Activated T-helper 9 cell treated with anti-CD3 and anti-CD28 coated beads, Interleukin-2, amount 50 U/mL, for 16 hours (primary cell): Measurements from ENCODE around the gene IRF9.

ENCODE experiments used
- DNase-seq: peaks from one replicate; pipeline ENCODE4 v3.0.0-alpha.2; 2020; ENCODE audit warnings: low read depth

Gene IRF9

DNA sequence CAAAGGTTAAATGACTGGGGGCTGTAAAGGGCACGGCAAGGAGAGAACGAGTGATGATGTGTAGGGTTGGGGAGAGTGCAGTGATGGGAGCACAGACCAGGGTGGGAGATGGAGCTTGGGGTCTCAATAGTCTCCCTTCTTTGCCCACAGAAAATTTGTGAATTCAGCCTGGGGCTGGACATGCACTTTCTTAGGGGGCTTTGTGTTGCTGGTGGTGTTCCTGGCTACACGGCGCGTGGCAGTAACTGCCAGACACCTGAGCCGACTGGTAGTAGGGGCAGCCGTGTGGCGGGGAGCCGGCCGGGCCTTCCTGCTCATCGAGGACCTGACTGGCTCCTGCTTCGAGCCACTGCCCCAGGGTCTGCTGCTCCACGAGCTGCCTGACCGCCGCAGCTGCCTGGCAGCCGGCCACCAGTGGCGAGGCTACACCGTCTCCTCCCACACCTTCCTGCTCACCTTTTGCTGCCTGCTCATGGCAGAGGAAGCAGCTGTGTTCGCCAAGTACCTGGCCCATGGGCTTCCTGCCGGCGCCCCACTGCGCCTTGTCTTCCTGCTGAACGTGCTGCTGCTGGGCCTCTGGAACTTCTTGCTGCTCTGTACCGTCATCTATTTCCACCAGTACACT, 28.9 kb upstream of the IRF9 start:
- no peak for DNase-seq

DNA sequence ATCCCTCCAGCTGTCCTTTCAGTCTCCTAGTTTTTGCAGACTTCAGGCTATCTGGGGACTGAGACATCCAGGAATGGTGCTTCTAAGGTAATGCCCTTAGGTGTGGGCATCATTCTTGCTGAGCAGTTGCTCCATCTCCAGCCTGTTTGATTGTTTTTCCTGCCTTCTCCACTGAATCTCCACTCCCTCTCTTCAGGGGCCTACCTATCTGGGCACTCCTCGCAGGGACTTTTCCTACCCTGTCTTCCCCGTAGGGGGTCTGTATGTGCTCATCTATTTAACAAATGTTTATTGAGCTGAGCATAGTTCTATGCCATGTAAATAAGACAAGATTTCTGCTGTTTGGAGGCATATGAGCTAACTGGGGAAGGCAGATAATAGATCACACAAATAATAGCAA, 28.1 kb upstream of the IRF9 start:
- DNase-seq, result no peak

DNA sequence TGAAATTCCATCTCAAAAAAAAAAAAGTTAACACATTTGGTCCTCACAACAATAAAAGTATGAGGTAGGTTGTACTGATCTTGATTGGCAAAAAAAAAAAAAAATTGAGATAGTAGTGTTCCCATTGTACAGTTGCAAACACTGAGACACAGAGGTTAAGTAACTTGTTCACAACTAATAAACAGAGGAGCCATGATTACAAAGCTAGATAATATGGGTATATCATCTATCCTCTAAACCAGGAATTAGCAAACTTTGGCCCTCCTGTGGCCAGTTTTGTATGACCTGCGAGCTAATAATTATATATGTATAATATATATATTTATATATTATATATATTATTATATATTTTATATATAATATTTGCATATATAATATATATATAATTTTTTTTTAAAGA, 27.3 kb upstream of the IRF9 start:
- DNase-seq, result no peak

DNA sequence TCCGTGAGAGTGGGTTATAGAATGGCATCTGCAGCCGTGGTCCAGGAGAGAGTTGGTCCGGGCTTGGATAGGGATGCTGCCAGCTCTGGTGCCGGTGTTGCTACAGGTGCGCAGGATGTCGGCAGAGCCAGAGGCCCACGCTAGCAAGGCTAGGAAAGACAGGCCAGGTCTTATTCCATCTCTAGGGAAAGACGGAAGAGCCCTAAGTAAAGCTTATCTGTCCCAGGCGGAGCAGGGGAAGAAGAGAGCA, 25.6 kb upstream of the IRF9 start:
- no peak for DNase-seq

DNA sequence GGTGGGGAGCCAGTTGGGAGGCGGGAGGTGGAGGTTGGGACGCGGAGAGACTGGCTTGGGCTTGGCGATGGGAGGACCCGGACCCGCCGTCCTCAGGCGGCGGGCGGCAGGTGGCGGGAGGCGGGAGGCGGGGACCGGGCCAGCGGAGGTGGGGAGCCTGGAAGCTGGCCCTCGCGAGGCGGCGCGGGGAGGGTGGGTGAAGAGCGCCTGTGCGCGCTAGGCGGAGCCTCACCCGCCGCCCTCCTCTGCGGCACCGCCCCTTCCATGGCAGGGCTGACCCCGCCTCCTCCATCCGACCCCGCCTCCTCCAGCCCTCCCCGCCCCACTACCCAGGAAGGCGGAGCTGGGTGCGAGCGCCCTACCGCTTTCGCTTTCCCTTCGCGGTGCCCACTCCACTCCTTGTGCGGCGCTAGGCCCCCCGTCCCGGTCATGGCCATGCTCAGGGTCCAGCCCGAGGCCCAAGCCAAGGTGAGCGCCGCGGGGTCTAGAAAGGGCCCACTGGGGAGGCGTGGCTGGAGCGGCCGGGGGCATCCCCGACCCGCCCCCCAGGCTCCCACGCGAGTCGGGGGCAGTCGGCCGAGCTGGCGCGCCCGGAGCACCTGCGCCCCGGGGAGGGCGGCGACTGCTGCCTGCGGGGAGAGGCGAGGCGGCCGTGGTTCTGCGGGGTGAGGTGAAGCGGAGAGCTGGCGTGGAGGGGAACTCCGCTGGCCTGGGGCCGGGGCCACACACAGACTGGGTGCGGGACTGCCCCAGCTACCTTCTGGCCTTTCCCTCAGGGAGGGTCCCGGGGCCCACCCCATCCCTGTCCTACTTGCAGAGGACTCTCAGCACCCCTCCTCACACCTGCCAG, 25.0 kb upstream of the IRF9 start, which contains the start of gene PSME1:
TSS of gene PSME1 (plus strand) at position 361 of the 850 bp plus-strand sequence. CDS start at position 430, 69 bp downstream.
- peak; percentile 91 for DNase-seq

DNA sequence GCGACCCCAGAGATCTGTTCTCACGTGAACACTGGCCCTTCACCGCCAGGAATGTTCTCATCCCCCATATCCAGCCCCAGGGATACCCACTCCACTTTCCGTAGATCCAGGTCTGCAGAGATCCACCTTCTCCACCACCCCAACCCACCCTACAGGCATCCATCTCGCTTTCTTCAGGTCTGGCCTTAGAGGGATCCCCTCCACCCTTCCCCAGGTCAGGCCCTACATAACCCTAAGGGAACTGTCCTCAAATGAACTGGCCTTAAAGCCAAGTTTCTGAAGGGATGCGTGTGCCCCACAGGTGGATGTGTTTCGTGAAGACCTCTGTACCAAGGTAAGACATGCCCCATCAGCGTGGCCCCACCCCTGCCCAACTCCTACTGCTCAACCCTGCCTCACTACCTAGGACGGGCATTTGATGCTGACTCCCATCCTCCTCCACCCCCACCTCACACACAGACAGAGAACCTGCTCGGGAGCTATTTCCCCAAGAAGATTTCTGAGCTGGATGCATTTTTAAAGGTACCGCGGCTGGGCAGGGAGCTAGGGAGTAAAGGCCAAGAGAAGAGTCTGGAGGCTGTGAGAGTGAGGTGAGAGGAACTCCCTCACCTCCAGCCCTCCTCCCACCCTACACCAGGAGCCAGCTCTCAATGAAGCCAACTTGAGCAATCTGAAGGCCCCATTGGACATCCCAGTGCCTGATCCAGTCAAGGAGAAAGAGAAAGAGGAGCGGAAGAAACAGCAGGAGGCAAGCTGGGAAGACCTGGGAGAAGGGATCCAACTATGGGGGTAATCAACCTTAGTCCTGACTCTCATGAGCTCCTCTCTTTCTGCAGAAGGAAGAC, 24.2 kb upstream of the IRF9 start:
- DNase-seq, result no peak

DNA sequence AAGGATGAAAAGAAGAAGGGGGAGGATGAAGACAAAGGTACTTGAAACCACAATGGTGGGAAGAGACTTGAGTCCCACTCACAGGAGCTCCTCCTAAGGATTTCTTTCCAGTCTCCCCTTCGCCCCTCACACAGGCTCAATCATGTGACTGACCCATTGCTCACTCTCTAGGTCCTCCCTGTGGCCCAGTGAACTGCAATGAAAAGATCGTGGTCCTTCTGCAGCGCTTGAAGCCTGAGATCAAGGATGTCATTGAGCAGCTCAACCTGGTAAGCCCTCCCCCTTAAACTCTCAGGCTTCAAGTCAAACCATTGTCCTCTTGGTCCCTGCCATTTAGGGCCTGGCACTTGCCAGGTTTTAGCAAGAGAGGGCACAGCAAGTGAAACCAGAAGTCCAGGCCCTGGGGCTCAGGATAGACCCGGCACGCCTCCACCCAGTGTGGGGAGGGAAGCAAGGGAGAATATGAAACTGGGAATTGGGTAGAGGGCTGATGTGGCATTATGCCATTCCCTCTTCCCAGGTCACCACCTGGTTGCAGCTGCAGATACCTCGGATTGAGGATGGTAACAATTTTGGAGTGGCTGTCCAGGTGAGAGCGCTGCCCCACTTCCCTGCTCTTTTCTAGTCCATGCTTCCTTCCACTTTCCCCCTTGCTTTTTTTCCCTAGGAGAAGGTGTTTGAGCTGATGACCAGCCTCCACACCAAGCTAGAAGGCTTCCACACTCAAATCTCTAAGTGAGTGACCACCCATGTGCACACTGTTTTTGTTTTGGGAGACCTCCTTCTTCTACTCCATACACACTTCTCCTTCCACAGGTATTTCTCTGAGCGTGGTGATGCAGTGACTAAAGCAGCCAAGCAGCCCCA, 23.3 kb upstream of the IRF9 start:
- DNase-seq, result no peak

DNA sequence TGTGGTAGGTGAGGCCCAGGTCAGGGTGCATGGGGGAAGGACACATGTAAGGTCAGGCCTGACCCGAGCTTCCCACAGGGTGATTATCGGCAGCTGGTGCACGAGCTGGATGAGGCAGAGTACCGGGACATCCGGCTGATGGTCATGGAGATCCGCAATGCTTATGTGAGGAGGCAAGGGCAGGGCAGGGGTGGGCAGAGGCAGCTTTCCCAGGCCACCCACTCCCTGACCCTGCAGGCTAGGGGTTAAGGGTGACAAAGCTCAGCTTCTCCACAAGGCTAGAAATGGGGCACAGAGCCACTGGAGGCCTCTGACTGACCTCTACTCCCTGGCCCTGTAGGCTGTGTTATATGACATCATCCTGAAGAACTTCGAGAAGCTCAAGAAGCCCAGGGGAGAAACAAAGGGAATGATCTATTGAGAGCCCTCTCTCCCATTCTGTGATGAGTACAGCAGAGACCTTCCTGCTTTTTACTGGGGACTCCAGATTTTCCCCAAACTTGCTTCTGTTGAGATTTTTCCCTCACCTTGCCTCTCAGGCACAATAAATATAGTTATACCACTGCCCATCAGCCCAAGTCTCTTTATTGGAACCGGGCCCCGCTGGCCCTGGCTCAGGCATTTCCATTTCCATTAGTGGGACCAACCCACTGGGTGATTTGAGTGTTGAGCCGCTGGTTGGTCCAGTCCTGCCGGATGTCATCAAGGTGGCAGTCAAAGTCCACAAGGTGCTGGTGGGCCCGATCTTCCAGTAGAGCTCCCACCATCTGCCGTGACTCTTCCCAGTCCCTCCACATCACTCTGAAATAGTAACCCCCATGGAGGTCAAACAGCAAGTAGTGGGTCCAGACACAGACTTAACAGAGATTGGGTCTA, 22.4 kb upstream of the IRF9 start:
- no peak for DNase-seq

DNA sequence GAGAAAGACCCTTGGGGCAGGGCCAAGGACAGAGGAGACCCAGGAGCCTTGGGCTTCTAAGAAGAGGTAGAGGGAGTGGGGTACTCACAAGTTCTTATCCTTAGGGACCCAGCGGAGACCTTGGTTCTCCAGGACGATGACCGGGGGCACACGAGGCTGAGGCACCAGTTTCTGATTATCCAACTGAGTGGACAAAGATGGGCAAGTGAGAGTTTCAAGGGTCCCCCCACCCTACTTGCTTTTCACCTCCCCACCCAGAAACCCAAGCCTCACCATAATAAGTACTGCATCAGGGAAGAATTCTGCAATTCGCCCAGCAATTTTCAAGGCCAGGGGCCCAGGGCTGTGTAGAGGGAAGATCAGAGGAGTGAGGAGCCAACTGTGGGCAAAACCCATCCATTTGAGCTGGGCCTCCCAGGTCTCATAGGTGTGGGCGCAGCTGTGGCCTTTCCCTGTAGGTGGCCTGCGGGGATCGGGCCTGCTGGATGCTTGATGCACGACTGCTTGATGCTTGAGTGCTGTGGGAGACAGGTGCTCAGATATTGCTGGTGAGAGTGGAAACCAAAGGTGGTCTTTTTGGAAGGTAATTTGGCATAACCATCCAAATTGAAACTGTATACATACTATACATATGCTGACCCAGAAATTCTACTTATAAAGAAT, 21.7 kb upstream of the IRF9 start:
- DNase-seq, result no peak

DNA sequence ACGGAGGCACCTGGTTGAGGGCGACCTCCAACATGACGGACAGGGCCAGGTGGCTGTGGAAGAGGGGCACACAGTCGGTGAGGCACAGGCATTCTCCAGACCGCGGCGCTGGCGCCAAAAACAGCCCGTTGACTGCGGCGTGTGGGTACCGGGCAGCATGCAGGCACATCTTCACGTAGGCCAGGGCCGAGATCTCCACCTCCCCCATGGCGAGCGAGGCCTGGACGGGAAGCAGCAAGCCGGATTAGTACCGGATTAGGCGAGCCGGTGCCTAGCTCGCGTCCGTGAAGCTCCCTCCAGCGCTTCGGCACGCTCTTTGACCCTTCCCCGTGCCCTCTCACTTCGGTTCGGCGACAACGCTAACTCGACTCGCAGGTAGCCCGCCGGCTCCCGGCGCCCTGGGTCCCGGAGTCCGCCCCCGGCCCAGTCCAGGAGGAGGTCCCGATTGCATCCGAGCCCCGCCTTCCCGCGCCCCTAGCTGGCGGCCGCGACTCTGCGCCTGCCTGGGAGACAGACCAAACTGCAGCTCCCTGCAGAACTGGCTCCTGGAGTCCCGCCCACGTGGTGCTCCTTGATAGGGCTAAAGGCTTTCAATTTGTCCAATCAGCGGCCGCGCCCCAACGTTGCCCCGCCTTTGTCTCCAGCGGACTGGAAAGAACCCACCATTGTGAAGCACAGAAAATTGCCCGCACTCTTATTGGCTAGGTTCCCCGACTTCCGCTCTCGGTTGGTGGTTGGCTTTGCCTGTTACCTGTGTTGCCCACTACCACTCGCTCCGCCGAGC, 19.8 kb upstream of the IRF9 start, which contains the start of gene EMC9:
TSS of gene EMC9 (minus strand) at position 495 of the 784 bp plus-strand sequence. CDS start at position 208, 287 bp downstream.
- DNase-seq, result peak; percentile 99

DNA sequence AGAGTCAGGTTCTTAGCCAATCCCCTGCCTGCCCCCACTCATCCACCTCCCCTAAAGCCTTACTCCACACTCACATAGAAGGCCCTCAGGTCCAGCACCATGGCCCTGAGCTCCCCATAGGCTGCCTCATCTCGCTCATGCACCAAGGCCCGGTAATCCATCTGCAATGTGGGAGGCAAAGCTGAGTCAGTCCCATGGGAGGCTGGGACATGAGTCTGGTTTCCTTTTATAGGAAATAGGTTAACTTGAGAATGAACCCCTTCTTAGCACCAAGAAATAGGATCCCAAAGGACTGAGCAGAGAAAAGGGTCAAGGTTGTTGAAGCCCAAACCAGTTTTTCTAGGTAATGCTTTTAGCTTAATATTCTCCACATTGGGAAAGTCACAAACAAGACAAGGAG, 17.6 kb upstream of the IRF9 start:
- no peak for DNase-seq

DNA sequence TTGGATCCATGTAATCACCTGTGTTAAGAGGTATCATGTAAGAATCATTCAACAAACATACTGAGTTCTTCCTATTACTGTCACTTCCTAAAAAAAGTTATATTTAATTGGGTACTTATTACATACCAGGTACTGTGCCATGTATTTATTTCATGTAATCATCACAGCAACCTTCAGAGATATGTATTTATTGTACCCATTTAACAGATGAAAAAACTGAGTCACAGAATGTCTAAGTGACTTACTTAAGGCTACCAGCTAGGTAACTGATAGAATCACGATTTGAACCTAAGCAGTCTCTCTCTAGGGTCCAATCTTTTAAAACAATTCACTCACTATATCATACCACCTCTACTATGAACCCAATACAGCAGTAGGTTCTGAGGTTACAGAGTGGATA, 16.6 kb upstream of the IRF9 start:
- DNase-seq, result no peak

DNA sequence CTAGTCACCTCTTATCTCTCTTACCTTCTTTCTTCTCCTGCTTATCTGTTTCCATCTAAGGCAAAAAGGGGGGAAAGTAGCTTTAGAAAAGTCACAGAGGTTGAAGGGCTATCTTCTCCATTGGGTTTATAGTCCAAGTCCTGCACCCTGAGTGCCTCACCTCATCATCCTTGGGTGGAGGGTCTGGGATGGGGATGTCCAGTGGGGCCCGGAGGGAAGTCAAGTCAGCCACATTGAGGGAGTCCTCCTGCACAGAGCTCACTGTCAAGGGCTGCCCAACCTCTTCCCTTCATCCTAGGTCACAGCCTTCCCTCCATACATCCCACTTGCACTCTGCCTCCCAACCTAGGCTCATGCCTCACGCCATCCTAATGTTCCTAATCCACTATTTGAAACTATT, 15.8 kb upstream of the IRF9 start:
- DNase-seq, result no peak

DNA sequence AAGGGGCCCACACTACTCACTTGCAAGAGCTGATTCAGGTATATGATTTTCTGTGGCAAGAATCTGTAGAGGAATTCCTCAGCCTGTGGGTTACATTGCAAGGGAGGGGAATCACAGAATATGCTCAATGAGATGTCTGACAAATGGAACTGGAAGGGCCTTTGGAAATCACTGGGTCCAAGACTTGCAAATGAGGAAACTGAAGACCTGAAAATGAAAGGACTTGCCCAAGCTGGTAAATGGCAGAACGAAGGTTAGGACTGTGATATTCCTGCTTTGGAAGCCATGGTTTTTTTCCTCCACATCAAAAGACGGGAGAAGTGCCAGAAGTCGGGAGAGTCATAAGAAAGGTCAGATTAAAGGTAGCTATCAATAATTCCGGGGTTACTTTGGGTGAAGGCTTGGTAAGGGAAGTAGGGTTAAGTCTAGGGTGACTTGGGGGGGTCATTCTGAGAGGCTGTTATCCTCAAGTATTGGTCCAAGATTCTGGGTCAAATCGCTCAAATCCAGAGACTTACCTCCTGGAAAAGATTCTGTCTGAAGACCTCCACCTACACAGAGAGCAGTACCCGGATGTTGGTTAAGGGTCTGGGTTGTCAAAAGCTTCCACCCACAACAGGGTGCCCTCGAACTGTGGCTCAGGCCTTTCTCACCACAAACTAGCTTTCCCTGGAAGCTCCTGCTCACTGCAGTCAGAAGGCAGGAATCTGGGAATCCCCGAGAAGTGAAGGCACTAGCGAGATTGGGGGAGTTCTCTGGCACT, 15.2 kb upstream of the IRF9 start:
- no peak for DNase-seq

DNA sequence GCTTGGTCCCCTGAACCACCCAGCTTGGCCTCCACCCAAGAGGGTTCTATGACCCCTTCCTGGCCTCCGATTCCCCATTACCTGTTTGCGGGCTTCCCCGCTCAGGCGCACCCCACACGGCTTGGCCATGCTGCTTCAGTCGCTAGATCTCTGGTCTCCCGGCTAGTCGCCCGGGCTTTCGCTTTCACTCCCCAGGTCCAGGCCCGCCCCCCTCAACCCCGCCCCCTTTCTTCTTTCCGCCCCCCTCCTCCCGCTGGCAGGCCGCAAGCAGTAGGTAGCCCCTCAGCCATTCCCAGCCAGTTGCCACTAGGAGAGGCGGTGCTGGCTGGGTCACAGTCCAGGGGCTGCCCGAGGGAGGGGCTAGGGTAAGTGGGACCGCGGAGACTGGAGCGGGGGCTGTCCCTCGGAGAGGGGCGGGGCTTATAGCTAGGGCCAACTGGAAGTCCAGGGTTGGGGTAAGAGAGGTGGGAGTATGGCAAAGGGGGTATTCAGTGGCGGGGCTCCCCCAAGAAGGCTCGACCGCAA, 14.6 kb upstream of the IRF9 start, which contains the start of gene PSME2:
TSS of gene PSME2 (minus strand) at position 158 of the 525 bp plus-strand sequence. CDS start at position 129, 29 bp downstream.
- peak; percentile 77 for DNase-seq

DNA sequence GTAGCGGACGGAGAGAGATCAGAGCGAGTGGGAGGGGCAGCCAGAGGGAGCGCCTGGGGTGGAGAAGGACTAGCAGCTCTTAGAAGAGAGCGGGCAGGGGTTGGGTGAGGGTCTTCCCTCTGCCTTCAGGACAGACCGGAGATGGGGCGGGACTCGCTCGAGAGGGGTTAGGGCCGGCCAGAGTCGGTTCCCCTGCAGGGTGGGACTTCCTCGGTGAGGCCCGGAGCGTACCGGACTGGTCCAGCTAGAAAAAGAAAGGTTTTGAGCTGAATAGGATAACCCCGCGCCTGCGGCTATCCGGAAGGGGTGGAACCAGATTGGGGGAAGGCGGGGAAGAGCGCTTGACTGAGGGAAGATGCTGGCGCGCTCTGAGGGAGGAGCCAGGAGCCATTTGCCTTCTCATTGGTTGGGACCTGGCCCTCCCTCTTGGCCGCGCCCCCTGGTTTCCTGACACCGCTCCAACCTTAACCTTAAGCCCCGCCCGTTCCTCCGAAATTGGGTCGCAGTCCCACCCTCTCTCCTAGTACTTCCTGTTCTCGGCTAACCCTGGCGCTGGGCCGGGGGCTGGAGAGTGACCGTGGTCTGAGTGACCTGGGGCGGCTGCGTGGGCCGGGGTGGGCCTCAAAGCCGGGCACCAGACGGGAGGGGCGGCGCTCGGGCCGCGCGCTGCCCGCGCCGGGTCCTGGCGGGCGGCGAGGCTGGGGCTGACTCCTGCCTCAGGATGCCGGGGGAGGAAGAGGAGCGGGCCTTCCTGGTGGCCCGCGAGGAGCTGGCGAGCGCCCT, 13.9 kb upstream of the IRF9 start, which contains the start of gene RNF31:
TSS of gene RNF31 (plus strand) at position 521 of the 783 bp plus-strand sequence. CDS start at position 722, 201 bp downstream.
- peak; percentile 97 for DNase-seq

DNA sequence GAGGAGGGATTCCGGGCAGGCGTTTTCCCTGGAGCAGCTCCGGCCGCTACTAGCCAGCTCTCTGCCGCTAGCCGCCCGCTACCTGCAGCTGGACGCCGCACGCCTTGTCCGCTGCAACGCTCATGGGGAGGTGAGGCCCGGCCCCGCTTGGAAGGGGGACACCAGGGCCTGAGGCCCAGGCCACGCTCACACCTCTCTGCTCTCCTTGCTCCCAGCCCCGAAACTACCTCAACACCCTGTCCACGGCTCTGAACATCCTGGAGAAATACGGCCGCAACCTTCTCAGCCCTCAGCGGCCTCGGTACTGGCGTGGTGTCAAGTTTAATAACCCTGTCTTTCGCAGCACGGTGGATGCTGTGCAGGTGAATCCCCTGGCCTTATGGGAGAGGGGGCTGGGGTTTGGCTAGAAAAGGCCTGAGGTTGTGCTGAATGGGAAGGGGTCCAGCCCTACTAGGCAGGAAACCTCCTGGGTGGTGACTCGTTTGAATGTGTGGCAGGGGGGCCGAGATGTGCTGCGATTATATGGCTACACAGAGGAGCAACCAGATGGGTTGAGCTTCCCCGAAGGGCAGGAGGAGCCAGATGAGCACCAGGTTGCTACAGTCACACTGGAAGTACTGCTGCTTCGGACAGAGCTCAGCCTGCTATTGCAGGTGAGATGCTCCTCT, 13.2 kb upstream of the IRF9 start:
- DNase-seq, result no peak
